ENCODE data around the gene TOP3B.

DNA sequence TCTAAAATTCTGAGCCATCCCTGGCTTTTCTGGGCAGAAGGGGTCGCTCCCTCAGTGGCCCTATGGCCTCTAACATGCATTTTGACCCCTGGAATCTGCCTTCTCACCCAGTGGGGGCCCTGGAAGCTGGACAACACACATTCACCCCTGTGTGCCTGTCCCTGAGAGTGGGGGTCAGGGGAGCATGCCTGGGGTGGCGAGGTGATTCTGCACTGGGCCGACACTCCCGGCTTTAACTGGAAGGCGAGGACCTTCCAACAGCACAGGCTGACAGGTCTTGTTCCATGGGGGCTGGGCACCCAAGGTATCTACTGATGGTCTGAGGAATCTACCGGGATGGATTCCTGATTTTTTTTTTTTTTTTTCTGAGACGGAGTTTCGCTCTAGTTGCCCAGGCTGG, 40.7 kb downstream of the TOP3B start:
- TF ChIP-seq, protein P1, sequence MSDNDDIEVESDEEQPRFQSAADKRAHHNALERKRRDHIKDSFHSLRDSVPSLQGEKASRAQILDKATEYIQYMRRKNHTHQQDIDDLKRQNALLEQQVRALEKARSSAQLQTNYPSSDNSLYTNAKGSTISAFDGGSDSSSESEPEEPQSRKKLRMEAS (IDR thresholded peaks at IDR 0.05): no peak
- TF ChIP-seq, protein P2, sequence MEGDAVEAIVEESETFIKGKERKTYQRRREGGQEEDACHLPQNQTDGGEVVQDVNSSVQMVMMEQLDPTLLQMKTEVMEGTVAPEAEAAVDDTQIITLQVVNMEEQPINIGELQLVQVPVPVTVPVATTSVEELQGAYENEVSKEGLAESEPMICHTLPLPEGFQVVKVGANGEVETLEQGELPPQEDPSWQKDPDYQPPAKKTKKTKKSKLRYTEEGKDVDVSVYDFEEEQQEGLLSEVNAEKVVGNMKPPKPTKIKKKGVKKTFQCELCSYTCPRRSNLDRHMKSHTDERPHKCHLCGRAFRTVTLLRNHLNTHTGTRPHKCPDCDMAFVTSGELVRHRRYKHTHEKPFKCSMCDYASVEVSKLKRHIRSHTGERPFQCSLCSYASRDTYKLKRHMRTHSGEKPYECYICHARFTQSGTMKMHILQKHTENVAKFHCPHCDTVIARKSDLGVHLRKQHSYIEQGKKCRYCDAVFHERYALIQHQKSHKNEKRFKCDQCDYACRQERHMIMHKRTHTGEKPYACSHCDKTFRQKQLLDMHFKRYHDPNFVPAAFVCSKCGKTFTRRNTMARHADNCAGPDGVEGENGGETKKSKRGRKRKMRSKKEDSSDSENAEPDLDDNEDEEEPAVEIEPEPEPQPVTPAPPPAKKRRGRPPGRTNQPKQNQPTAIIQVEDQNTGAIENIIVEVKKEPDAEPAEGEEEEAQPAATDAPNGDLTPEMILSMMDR (IDR thresholded peaks at IDR 0.05; ENCODE audit: low read depth, low read length, missing input control): no peak
- TF ChIP-seq SP1 (IDR thresholded peaks at IDR 0.05): no peak
- no peak for TF ChIP-seq FOXA1 (IDR thresholded peaks at IDR 0.05)
- no peak for TF ChIP-seq YY1 (IDR thresholded peaks at IDR 0.05)
- no peak for TF ChIP-seq RXRA (IDR thresholded peaks at IDR 0.05)
- no peak for TF ChIP-seq RAD21 (IDR thresholded peaks at IDR 0.05)
- TF ChIP-seq, protein P3, sequence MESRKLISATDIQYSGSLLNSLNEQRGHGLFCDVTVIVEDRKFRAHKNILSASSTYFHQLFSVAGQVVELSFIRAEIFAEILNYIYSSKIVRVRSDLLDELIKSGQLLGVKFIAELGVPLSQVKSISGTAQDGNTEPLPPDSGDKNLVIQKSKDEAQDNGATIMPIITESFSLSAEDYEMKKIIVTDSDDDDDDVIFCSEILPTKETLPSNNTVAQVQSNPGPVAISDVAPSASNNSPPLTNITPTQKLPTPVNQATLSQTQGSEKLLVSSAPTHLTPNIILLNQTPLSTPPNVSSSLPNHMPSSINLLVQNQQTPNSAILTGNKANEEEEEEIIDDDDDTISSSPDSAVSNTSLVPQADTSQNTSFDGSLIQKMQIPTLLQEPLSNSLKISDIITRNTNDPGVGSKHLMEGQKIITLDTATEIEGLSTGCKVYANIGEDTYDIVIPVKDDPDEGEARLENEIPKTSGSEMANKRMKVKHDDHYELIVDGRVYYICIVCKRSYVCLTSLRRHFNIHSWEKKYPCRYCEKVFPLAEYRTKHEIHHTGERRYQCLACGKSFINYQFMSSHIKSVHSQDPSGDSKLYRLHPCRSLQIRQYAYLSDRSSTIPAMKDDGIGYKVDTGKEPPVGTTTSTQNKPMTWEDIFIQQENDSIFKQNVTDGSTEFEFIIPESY (IDR thresholded peaks at IDR 0.05): no peak
- TF ChIP-seq, protein P4, sequence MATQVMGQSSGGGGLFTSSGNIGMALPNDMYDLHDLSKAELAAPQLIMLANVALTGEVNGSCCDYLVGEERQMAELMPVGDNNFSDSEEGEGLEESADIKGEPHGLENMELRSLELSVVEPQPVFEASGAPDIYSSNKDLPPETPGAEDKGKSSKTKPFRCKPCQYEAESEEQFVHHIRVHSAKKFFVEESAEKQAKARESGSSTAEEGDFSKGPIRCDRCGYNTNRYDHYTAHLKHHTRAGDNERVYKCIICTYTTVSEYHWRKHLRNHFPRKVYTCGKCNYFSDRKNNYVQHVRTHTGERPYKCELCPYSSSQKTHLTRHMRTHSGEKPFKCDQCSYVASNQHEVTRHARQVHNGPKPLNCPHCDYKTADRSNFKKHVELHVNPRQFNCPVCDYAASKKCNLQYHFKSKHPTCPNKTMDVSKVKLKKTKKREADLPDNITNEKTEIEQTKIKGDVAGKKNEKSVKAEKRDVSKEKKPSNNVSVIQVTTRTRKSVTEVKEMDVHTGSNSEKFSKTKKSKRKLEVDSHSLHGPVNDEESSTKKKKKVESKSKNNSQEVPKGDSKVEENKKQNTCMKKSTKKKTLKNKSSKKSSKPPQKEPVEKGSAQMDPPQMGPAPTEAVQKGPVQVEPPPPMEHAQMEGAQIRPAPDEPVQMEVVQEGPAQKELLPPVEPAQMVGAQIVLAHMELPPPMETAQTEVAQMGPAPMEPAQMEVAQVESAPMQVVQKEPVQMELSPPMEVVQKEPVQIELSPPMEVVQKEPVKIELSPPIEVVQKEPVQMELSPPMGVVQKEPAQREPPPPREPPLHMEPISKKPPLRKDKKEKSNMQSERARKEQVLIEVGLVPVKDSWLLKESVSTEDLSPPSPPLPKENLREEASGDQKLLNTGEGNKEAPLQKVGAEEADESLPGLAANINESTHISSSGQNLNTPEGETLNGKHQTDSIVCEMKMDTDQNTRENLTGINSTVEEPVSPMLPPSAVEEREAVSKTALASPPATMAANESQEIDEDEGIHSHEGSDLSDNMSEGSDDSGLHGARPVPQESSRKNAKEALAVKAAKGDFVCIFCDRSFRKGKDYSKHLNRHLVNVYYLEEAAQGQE (IDR thresholded peaks at IDR 0.05): no peak
- TF ChIP-seq, protein P5, sequence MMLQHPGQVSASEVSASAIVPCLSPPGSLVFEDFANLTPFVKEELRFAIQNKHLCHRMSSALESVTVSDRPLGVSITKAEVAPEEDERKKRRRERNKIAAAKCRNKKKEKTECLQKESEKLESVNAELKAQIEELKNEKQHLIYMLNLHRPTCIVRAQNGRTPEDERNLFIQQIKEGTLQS (IDR thresholded peaks at IDR 0.05): no peak

All from liver (tissue), 3 donors.